ENCODE results near the gene IFI6. TPM values are rescaled to one million over a fixed set of nuclear protein-coding genes. Genes with fewer than 3 reads are reported as not detected.

The IFI6 gene
- total and polyA plus RNA-seq, 3 donors from 2014 or later = 88.9 to 288 (median 120) TPM

- H3K9me3 ChIP-seq = no peaks in the 10 kb centered on the region
- WGBS, 2 donors = 81 to 83% methylated on average over 6 of the region's 6 CpGs
- TF ChIP-seq POLR2A (IDR thresholded peaks at IDR 0.05) (no peak), CTCF (IDR thresholded peaks at IDR 0.05) (no peak)
- H3K4me3 ChIP-seq = no peak overlapping the region
- no peak overlapping the region for H3K27ac ChIP-seq
- DNase-seq = no peak
- intact Hi-C loops (cut with DNase I; ENCODE audit: low total_unique reads) = loop anchor here (10.0 kb wide), 1 partner anchor 52 kb away; no protein-coding TSS in a partner anchor
- peaks cover 15% of the 10 kb centered on the region for H3K4me1 ChIP-seq
- no peaks in the 10 kb centered on the region for H3K27me3 ChIP-seq
- no peaks in the 10 kb centered on the region for H3K36me3 ChIP-seq (ENCODE audit: low read depth, missing control alignments)
Observed at GRCh38 chr1:27666791-27667254, 5.2 kb downstream of the IFI6 start.

GRCh38 chr1:27666294-27666693, 5.7 kb downstream of the IFI6 start:
- no peaks in the 10 kb centered on the region for H3K9me3 ChIP-seq
- H3K27ac ChIP-seq = no peak overlapping the region
- H3K27me3 ChIP-seq = no peaks in the 10 kb centered on the region
- no peak for DNase-seq
- intact Hi-C loops (cut with DNase I; ENCODE audit: low total_unique reads) = loop anchor here (10.0 kb wide), 1 partner anchor 51 kb away; no protein-coding TSS in a partner anchor
- 90 to 94% methylated on average over 4 of the region's 4 CpGs for WGBS, 2 donors
- TF ChIP-seq CTCF (IDR thresholded peaks at IDR 0.05) (no peak), POLR2A (IDR thresholded peaks at IDR 0.05) (no peak)
- H3K4me1 ChIP-seq = peaks cover 10% of the 10 kb centered on the region
- no peak overlapping the region for H3K4me3 ChIP-seq
- H3K36me3 ChIP-seq (ENCODE audit: low read depth, missing control alignments) = no peaks in the 10 kb centered on the region

GRCh38 chr1:27665016-27665651, 6.9 kb downstream of the IFI6 start:
- TF ChIP-seq CTCF (IDR thresholded peaks at IDR 0.05) (no peak), POLR2A (IDR thresholded peaks at IDR 0.05) (no peak)
- Histone ChIP-seq H3K9me3 (no peaks in the 10 kb centered on the region), H3K4me3 (no peak overlapping the region), H3K4me1 (peaks cover 7% of the 10 kb centered on the region), H3K27me3 (no peaks in the 10 kb centered on the region), H3K36me3 (ENCODE audit: low read depth, missing control alignments) (no peaks in the 10 kb centered on the region), H3K27ac (no peak overlapping the region)
- intact Hi-C loops (cut with DNase I; ENCODE audit: low total_unique reads) = loop anchor here (10.0 kb wide), 1 partner anchor 50 kb away; no protein-coding TSS in a partner anchor
- 89 to 96% methylated on average over 8 to 9 of the region's 9 CpGs for WGBS, 2 donors
- DNase-seq = no peak

GRCh38 chr1:27664291-27664690, 7.7 kb downstream of the IFI6 start:
- Histone ChIP-seq H3K4me1 (peaks cover 2% of the 10 kb centered on the region), H3K27me3 (no peaks in the 10 kb centered on the region), H3K36me3 (ENCODE audit: low read depth, missing control alignments) (no peaks in the 10 kb centered on the region), H3K27ac (no peak overlapping the region), H3K4me3 (no peak overlapping the region), H3K9me3 (no peaks in the 10 kb centered on the region)
- TF ChIP-seq POLR2A (IDR thresholded peaks at IDR 0.05) = no peak
- no peak for TF ChIP-seq CTCF (IDR thresholded peaks at IDR 0.05)
- no peak for DNase-seq
- 88 to 92% methylated on average over 7 to 8 of the region's 8 CpGs for WGBS, 2 donors
- intact Hi-C loops (cut with DNase I; ENCODE audit: low total_unique reads) = loop anchor here (10.0 kb wide), 1 partner anchor 49 kb away; no protein-coding TSS in a partner anchor

Measured in testis (tissue), 3 donors.